Fibroblast of the aortic adventitia (primary cell): ENCODE results near the gene LGALS1. TPM values are rescaled to one million over a fixed set of nuclear protein-coding genes. Genes with fewer than 3 reads are reported as not detected.

Experiments used
- DNase-seq: peaks from one replicate; pipeline ENCODE4 v3.0.0-alpha.2; 2010; ENCODE audit warnings: low read depth
- H3K4me3 ChIP-seq: 2 replicates; pipeline ENCODE4 v1.5.1; 2011; ENCODE audit warnings: low read depth, mild to moderate bottlenecking, control low read depth, low read length, moderate library complexity
- total RNA-seq: library from RNA; depleted of rRNA; stranded (reverse); fragments of >200 nt; gene quantifications from 2 replicates; pipeline ENCODE4 v1.2.3, GENCODE V29; 2012; ENCODE audit warnings: low replicate concordance
- TF ChIP-seq, protein P1 (sequence below): IDR thresholded peaks from 2 replicates; pipeline ENCODE4 v1.5.1; 2011; ENCODE audit warnings: mild to moderate bottlenecking, low read length, control low read depth, inconsistent platforms; ENCODE audit not compliant: insufficient read depth

Gene LGALS1
- total RNA-seq, 1 donor = 3,846 TPM

DNA sequence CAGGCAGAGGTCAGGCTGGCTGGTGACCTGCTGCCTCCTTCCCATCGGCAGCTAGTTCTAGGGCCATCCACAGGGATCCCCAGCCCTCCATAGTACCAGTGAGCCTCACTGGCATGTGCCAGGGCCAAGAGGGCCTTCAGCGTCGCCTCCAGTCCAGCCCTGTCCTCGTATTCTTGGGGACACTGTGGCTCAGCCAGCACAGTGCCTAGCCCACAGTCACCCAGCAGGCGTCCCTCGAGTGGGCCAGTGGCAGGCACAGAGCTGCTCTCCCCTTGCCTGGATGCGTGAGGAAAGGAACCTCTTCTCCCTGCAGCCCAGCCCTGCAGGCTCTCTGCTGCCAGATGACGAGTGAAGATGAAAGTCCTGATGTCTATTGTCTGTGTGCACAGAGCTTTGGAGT, 46.6 kb upstream of the LGALS1 start:
- no peak for DNase-seq
- no peak overlapping the region for H3K4me3 ChIP-seq
- TF ChIP-seq, protein P1, sequence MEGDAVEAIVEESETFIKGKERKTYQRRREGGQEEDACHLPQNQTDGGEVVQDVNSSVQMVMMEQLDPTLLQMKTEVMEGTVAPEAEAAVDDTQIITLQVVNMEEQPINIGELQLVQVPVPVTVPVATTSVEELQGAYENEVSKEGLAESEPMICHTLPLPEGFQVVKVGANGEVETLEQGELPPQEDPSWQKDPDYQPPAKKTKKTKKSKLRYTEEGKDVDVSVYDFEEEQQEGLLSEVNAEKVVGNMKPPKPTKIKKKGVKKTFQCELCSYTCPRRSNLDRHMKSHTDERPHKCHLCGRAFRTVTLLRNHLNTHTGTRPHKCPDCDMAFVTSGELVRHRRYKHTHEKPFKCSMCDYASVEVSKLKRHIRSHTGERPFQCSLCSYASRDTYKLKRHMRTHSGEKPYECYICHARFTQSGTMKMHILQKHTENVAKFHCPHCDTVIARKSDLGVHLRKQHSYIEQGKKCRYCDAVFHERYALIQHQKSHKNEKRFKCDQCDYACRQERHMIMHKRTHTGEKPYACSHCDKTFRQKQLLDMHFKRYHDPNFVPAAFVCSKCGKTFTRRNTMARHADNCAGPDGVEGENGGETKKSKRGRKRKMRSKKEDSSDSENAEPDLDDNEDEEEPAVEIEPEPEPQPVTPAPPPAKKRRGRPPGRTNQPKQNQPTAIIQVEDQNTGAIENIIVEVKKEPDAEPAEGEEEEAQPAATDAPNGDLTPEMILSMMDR = no peak

DNA sequence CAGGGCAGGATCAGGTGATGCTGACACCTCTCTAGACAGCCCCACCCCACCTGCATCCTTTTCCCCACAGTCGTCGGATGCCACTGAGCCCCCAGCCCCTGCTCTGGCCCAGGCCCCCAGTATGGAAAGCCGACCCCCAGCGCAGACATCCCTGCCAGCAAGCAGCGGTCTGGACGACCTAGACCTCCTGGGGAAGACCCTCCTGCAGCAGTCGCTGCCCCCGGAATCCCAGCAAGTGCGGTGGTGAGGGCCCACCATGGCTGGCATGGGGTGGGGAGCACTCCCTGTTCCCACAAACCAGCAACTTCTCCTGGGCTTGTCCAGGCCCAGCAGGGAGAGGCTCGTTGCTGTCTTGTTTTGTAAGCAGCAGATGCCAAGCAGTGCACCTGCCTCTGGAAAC, 45.5 kb upstream of the LGALS1 start:
- TF ChIP-seq, protein P1 = no peak
- H3K4me3 ChIP-seq = no peak overlapping the region
- no peak for DNase-seq

DNA sequence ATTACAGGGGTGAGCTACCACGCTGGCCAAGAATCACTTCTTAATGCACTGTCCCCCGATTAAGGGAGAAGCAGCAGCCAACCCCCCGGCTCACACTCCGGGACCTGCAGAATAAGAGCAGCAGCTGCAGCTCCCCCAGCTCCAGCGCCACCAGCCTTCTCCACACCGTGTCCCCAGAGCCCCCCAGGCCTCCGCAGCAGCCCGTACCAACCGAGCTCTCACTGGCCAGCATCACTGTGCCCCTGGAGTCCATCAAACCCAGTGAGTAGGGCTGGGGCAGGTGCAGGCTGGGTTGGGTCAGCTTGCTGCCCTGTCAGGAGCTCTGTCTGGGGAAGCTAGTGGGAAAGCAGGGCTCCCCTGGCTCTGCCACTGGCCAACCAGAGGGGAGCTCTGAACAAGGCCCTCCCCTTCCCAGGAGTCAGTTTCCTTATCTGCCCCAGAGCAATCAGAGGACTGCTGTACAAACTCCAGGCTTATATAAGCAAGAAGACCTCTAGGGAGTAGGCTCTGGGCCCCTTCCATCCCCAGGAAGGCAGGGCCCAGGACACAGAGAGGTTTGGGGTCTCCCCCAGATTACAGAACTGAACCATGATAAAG, 44.5 kb upstream of the LGALS1 start:
- TF ChIP-seq, protein P1 = no peak
- DNase-seq = no peak
- H3K4me3 ChIP-seq = no peak overlapping the region

DNA sequence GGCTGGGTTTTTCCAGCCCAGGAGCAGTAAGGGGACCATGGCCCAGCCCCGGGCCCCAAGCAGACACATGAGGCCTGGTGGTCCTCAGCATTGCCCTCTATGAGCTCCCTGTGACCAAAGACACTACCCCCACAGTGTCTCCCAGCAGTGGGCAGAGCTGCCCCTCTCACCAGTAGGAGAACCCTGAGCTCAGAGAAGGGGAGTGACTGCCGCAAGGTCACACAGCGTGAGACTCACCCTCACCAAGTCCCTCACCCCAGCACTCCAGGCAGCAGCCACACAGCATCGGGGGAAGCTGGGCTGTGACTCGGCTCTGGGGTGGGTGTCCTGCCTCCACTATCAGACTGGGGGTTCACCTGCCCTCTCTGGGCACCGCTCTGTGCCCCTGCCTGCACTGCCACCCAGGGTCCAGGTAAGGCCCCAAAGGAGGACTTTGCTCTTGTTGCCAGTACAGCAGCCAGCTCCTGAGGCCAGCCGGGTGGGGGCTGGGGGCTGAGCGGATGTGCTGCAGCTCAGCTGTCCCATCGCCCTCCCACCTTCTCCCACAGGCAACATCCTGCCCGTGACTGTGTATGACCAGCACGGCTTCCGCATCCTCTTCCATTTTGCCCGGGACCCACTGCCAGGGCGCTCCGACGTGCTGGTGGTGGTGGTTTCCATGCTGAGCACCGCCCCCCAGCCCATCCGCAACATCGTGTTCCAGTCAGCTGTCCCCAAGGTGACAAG, 43.8 kb upstream of the LGALS1 start:
- no peak overlapping the region for H3K4me3 ChIP-seq
- TF ChIP-seq, protein P1 = no peak
- DNase-seq = no peak

DNA sequence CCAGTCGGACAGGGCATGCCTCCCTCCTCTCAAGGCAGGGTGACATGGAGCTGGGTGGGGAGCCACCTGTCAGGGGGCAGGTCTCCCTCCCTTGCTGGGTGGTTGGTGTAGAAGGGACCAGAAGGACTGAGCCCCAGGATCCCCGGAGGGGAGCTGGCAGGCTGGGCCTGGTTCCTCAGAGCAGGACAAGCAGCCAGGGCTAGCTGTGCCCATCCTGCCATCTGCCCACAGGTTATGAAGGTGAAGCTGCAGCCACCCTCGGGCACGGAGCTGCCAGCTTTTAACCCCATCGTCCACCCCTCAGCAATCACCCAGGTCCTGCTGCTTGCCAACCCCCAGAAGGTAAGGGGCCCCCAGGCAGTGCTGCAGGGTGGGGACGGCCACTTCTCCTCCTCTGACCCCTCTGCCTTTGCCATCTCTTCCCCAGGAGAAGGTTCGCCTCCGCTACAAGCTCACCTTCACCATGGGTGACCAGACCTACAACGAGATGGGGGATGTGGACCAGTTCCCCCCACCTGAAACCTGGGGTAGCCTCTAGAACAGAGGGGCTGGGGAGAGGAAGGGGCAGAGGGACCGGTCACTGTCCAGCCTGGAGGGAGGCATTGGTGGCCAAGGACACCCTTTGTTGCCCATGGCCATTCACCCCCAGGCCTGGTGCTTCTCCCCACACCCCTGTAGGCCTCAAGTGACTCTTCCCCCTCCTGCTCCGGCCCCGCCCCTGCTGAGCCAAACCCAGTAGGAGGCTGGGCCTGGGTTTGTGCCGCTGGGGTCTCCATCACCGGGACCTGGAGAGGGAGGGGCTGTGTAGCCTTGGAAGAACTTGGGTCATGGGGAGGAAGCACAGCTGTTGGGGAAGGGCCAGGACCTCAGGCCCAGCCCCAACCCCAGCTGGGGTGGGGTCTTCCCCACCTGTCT, 43.0 kb upstream of the LGALS1 start:
- no peak overlapping the region for H3K4me3 ChIP-seq
- TF ChIP-seq, protein P1 = no peak
- no peak for DNase-seq

DNA sequence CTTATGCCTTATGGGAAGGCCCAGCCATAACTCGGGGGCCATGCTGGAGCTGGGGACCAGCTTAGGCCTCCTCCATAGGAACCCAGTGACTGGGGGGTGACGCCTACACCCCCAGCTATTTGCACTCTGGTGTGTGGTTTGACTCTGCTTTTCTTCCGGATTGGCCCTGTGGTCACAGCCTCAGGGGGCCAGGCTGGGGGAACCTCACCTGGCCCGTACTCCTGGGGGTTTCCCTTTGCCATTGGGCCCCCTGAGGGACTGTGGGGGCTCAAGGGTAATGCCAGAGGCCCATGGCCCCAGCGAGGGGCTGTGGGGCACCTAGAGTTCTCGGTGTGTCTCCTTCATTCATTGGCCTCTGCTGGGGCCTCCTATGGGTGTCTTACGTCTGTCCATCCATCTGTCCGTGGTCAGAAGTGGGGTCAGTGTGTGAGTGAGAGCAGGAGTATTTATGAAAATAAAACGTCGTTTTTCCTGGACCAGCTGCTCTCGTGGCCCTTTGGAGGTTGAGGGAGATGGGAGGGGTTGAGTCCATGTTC, 42.3 kb upstream of the LGALS1 start:
- no peak overlapping the region for H3K4me3 ChIP-seq
- no peak for DNase-seq
- TF ChIP-seq, protein P1 = no peak
